D721Med (cell line): Measurements from ENCODE around the gene PCGF6.
"Not testable (repeated sequence)": the region's sequence is repeated elsewhere in the genome, so short reads cannot be mapped to it uniquely, and the experiment has no call there.

Source experiments
- DNase-seq: peaks from one replicate; pipeline ENCODE4 v3.0.0; 2011; ENCODE audit warnings: low spot score; ENCODE audit not compliant: insufficient read length
- FAIRE-seq: peaks from 2 replicates; lab custom pipeline; 2011; peaks lifted over from hg19 to GRCh38; lab: Jason Lieb, UNC
- TF ChIP-seq, protein P1 (sequence below): IDR thresholded peaks from 2 replicates; pipeline ENCODE4 v1.5.1; 2012; ENCODE audit warnings: mild to moderate bottlenecking, control low read depth; ENCODE audit not compliant: insufficient read depth; ENCODE audit errors: missing control alignments

PCGF6 gene

GRCh38 chr10:103382769-103383168, 31.8 kb upstream of the PCGF6 start:
- DNase-seq, result no peak
- FAIRE-seq, result no peak
- TF ChIP-seq, protein P1, sequence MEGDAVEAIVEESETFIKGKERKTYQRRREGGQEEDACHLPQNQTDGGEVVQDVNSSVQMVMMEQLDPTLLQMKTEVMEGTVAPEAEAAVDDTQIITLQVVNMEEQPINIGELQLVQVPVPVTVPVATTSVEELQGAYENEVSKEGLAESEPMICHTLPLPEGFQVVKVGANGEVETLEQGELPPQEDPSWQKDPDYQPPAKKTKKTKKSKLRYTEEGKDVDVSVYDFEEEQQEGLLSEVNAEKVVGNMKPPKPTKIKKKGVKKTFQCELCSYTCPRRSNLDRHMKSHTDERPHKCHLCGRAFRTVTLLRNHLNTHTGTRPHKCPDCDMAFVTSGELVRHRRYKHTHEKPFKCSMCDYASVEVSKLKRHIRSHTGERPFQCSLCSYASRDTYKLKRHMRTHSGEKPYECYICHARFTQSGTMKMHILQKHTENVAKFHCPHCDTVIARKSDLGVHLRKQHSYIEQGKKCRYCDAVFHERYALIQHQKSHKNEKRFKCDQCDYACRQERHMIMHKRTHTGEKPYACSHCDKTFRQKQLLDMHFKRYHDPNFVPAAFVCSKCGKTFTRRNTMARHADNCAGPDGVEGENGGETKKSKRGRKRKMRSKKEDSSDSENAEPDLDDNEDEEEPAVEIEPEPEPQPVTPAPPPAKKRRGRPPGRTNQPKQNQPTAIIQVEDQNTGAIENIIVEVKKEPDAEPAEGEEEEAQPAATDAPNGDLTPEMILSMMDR, result no peak

DNA sequence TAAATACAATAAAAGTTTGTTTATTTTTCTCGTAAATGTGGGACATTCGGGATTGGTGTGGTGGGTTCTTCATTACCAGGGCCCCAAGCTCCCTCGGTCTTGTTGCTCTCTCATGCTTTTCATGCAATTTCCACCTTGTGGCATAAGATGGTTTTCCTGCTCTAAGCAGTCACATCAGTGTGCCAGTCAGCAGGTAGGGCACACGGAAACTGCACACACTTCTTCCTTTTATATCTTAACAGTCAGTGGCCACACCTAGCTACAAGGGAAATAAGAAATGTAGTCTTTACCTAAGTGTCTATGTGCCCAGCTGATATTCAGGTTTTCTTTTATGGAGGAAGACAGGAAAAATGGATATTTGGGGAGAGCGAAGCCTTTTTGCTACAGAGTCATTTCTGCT, 23.3 kb upstream of the PCGF6 start:
- FAIRE-seq (no peak), DNase-seq (no peak)
- TF ChIP-seq, protein P1, result no peak

- TF ChIP-seq, protein P1, result no peak
- FAIRE-seq (no peak), DNase-seq (no peak)
These were observed 22.6 kb upstream of the PCGF6 start for GRCh38 chr10:103373544-103373943.

DNA sequence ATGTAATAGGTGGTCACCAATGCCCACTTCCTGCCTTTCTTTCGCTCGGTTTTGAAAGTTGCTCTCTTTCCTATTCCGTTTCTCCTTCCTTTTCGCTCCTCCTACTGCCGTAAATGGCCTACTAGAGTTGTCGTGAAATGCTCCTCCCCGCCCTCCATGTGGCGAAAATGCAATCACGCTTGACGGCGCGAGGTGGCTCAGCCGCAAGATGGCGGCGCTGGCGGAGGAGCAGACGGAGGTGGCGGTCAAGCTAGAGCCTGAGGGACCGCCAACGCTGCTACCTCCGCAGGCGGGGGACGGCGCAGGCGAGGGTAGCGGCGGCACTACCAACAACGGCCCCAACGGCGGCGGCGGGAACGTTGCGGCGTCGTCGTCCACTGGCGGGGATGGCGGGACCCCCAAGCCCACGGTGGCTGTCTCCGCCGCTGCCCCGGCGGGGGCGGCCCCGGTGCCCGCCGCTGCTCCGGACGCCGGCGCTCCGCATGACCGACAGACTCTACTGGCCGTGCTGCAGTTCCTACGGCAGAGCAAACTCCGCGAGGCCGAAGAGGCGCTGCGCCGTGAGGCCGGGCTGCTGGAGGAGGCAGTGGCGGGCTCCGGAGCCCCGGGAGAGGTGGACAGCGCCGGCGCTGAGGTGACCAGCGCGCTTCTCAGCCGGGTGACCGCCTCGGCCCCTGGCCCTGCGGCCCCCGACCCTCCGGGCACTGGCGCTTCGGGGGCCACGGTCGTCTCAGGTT, 17.0 kb upstream of the PCGF6 start, which contains the start of gene TAF5:
TSS of gene TAF5 (plus strand) at position 195 of the 737 bp plus-strand sequence. CDS start at position 209, 14 bp downstream.
- TF ChIP-seq, protein P1, result no peak
- FAIRE-seq (peak; percentile 53), DNase-seq (peak; percentile 71)

GRCh38 chr10:103367379-103367781, 16.4 kb upstream of the PCGF6 start:
- FAIRE-seq (no peak), DNase-seq (no peak)
- TF ChIP-seq, protein P1, result no peak

DNA sequence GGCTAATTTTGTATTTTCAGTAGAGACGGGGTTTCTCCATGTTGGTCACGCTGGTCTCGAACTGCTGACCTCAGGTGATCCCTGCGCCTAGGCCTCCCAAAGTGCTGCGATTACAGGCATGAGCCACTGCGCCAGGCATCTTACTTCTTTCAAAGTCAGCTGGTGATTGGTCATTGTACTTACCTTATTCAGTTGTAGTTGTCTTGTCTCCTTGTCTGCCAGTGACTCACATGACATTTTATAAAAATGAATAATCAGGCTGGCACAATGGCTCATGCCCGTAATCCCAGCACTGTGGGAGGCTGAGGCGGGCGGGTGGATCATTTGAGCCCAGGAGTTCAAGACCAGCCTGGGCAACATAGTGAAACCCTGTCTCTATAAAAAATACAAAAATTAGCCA, 9.9 kb upstream of the PCGF6 start:
- FAIRE-seq, DNase-seq: not testable (repeated sequence)

- not testable (repeated sequence) for FAIRE-seq, DNase-seq
These were observed 8.6 kb upstream of the PCGF6 start for GRCh38 chr10:103359493-103359892.

- FAIRE-seq, result no peak
These were observed 5.1 kb upstream of the PCGF6 start for GRCh38 chr10:103355906-103356599.

DNA sequence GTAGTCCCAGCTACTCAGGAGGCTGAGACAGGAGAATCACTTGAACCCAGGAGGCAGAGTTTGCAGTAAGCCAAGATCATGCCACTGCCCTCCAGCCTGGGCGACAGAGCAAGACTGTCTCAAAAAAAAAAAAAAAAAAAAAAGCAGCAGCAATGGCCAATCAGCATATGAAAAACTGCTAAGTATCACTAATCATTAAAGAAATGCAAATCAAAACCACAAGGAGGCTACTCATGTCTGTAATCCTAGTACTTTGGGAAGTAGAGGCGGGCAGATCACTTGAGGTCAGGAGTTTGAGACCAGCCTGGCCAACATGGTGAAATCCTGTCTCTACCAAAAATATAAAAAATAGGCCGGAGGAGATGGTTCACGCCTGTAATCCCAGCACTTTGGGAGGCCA, 3.6 kb upstream of the PCGF6 start:
- not testable (repeated sequence) for DNase-seq, FAIRE-seq

More at GRCh38 chr10:103355906-103356599, 5.1 kb upstream of the PCGF6 start:
- DNase-seq, result no peak
- TF ChIP-seq, protein P1, result no peak
